HG02885 (cell line): ENCODE measurements around the gene KCNK15.
"Not testable (repeated sequence)": the region's sequence is repeated elsewhere in the genome, so short reads cannot be mapped to it uniquely, and the experiment has no call there.

Experiments
- ATAC-seq: cut with Tn5 transposase; IDR thresholded peaks from one replicate; pipeline ENCODE4 v1.9.1; 2021; ENCODE audit warnings: mild to moderate bottlenecking; ENCODE audit not compliant: unreplicated experiment, poor library complexity

KCNK15 gene

DNA sequence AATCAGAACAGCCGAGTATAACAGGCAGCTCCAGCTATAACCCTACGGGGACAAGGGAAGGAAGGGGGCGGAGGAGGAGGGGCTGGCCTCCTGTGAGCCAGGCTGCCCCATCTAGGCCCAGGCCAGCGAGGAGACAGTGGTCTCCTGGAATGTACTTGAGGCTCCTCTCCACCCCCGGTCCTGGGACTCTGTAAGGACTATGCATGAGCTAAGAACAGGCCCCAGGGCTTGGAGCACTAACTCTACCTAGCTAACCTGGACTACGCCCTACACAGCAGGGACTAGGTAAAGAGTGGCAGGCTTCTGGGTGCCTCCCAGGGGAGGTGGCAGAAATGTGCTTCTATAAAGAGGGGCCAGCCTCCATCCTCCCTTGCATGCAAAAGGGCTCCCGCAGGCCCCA is 8.9 kb downstream of the KCNK15 start:
- ATAC-seq, result no peak

DNA sequence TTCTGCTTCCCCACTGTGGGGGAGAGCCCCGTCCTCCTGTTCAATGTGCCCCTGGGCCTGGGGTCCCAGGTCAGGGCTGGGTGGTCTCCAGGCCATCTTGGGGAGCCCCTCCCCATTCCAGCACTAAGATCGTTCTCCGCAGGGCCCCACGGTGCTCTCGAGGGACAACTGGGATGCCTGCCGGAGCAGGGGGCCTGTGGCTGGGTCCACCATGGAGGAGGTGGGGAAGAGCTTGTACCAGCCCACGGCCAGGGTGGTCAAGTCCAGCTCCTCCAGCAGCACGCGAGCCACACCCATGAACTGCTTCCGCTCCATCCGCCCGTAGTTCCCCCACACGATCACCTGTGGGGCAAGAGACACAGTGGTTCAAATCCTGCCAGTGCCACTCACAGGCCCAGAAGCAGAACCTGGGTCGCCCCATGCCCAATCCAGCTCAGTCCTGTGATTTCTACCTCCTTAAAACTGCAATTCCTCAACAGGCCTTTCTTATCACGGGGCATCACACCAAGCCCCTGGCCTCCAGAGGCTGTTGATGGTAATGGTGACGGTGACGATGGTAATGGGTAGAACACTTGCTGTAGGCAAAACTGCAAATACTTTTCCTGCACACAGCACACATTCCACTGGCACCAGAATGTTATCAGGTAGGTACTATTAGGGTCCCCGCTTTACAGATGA is 10.5 kb downstream of the KCNK15 start:
- no peak for ATAC-seq

DNA sequence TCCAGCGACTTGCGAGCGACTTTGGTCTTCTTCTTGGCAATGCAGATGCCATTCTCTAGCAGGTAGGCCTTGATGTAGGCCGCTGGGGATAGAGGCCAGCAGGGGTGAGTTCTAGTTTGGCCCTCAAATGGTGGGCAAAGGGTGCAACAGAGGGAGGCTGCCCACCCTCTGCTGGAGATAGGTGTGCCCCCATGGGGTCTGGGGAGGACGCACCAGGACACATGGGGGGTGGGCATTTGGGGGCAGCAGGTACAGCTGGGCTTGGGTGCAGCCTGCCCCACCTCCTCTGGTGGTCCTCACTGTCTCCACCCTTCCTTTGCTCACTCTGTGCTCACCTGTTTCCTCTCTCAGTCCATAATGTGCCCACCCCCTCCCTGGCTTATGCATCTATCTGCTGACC is 11.3 kb downstream of the KCNK15 start:
- ATAC-seq, result no peak

DNA sequence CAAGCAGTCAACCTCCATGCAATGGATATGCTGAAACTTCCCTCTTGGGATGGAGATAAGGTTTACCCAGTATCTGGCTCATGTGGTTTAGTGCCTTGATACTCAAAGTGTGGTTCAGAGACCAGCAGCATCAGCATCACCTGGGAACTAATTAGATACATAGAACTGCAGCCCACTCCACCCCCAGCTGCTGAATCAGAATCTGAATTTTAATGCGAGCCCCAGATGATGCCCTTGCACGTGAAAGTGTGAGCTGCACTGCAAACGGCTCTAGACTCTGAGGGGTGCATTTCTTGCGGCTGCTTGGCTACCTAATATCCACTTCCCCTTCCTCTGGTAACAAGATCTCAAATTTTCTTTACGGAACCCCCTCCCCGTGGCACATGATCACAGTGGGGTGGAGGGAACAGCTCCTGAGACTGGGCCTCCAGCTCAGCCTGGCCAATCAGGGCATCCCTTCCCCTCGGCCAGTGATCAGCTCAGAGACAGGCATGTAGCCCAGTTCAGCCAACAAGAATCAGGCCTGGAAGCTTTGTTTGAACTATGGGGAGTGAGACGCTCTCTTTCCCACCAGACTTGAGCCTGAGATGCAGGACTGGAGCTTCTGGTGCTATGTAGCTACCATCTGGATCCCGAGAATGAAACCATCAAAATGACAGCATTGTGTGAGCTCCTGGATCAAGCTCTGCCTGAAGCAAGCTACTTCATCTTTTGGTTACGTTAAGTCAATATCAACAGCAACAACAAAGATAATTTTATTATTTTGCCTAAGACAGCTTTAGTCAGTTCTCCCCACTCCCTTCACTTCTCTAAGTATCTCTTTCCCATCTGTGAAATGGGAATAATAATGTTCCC is 12.8 kb downstream of the KCNK15 start:
- no peak for ATAC-seq

DNA sequence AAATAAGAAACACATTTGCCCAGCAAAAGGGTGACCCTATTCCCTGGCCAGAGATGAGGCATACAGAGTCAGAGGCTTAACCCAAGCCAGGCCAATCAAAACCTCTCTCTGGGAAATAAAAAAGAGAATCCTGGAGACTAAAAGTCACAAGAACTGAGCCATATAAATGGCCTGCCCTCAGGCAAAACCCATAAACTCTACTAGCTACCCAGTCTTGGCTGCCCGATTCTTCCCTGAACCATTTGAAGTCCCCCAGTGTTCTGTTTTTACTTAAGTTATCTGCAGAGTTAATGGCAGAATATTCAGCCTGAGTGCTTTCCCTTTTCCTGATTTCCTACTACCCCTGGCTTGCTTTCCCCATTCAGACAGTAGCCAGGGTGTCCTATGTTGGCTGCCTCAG is 13.9 kb downstream of the KCNK15 start:
- ATAC-seq, result no peak

DNA sequence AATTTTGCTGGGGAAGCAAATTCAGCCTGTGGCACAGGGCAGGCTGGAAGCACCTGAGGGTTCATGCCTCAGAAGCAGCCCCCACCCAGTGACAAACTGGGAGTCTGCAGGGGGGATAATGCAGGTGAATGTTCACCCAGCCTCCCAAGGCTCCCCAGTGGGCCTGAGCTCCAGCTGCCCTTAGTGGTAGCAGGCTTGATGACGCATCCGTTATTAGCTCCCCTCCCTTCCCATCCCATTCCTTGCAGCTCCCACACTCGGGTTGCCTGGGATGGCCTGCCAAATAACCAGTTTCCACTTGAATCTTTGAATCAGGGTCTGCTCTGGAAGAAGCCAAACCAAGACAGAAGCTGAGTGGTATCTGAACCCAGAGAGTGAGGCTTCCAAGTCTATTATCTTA is 15.8 kb downstream of the KCNK15 start:
- no peak for ATAC-seq

DNA sequence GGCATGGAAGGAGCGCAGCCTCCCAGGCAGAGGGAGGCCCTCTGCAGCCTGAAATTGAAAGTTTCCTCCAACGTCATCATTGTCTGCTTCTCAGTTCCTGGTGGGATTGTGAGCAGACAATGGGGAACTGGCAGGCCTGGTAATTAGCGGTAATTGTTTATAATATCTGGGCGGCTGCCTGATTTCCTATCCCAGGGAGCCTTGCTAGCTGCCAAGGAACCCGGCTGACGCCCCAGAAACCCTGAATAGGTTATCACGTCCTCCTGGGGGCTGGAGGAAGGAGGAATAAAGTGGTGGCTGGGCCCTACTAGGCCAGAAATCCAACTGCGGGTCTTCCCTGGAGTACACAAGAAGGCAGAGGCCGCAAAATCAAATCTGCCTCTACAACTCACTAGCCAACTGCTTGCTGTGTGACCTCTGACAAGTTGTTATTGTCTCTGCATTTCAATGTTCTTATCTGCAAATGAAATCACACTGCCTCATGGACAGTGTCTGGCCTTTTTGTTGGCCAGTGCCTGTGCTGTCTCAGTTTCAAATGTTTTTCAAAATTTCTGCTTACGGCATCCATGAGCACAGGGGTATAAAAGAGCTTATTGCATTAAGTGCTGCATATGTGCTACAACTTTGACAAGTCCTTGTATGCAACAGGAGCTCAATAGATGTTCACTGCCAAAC is 16.9 kb downstream of the KCNK15 start:
- ATAC-seq, result no peak

DNA sequence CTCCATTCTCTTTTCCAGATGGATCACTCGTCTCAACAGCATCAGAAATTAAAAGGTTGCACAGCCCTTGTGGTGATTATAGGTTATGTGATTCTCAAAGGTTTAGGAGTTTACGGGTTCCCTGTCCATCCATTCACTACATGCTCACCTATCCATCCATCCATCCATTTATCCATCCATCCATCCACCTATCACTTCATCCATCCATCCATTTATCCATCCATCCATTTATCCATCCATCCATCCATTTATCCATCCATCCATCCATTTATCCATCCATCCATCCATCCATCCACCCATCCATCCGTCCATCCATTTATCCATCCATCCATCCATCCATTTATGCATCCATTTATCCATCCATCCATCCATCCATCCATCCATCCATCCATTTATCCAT is 18.1 kb downstream of the KCNK15 start:
- not testable (repeated sequence) for ATAC-seq

DNA sequence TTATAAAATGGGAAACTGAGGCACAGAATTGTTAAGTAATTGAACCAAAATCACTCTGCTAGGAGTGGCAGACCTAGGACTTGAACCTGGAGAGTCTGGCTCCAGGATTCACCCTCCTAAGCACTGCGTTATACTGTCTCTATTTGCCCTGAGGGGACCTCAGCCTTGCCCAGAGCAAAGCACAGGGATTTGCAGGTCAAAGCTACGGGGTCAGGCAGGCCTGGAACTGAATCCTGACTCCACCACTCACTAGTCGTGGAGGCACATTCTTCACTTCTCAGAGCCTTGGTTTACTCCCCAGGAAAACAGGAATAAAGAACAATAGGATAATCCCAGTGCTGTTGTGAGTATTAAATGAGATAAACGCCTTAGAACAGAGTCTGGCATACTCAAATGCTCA is 19.4 kb downstream of the KCNK15 start:
- no peak for ATAC-seq

DNA sequence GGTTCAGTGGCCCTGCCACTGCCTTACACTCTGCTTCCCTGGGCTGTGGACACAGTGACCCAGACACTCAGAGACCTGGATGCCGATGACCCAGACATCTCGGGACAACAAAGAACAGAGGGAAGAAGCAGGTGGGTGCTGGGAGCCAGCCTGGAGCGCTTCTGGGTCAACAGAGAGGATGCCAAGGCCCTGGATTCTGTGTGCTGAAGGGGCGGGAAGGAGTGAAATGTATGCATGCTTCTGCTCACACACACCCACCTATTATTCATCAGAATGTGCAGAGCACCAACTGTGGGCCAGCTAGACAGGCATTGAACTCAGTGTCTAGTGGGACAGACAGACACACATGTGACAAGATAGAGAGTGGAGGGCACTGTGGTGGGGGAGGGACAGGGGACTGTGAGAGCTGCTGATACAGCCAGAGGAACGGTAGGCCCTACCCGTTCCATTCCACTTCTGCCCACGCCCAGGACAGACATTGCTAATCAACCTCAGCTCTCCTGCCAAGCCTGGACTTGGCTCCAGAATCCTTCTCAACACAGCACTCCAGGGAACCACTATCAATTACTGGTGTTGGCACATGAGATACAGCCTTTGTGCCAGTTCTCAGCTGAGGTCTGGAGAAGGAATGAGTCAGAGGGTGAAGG is 20.2 kb downstream of the KCNK15 start:
- no peak for ATAC-seq

DNA sequence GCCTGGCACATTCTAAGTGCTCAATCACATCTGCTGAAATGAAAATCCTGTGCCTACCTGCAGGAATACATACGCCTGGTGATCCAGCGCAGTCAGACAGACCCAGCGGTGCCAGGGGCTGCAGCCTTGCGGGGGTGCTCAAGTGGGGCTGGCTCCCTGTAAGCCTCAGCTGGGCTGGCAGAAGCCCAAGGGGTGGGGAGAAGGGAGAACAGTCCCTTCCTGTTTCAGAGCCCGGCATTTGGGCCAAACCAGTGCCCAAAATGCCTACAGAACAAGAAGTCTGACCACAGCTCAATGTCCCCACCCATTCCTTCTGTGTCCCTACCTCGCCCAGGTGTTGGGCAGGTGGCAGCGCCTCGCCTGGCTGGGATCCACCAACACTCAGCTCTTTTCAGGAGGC is 22.6 kb downstream of the KCNK15 start:
- no peak for ATAC-seq

DNA sequence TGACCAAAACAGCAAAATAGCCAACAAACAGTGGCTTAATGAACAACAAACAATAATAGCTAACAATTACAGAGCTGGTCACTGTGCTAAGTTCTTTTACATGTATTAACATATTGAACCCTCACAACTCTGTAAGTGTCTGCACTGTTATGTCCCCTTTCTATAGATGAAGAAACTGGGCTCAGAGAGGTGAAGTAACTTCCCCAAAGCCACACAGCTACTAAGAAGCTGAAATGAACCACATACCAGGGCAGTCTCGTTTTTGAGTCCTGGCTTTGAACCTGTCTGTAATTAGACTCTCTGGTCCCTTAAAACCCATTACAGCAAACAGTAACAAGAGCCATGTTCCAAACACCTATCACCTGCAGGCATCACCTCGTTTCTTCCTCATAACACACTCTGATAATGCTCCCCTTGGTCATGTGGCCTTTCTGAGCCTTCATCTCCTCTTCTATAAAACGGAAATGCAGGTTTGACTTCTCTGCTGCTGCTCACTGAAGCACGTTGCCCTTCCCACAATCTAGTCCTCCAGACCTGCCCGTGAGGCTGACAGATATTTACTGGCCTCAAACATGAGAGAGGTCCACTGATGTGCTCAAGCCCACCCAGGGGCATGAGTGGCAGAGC is 23.3 kb downstream of the KCNK15 start:
- ATAC-seq, result no peak

DNA sequence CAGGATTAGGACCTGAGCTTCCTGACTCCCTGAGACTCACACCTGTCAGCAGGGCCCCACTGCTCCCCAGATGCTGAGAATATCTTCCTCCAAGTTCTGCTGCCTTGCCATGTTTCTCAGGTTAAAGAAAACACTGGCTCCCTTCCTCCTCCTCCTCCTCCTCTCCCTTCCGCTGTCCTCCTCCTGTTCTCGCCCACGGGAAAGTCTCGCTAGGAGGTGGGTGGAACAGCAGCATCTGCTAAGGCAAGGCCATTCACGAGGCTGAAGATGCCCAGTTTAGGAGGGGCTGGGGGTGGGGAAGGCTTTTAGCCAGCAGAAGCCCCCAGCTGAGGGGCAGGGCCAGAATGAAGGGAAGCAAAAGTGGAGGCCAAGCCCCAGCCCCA is 23.8 kb downstream of the KCNK15 start:
- no peak for ATAC-seq

DNA sequence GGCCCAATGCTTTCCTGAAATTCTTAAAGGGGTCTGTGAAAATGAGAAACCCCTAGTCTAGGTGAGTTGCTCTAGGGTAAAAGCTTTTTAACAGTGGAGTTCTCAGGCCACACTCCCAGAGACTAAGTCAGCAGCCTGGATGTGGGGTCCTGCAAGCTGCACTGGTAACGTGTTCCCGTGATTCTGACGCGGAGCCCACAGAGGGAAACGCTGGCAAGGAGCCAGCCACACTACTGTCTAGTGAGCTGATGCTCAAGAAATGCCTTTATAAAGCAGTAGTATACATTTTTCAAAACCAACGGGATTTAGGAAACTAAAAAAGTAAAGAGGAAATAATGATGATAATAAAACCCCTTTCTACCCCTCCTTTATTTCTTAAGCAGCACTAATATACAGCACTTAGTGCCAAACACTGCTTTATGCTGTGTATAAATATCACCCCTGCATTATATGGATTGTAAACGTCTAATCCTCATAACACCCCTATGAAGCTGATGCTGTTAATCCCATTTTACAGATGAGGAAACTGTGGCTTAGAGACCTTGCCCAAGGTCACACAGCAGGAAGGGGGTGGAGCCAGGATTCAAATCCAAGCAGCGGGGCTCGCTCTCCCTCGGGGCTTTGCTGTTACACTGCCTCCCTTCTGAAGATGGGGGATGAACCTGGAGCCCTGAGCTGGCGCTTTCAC is 25.0 kb downstream of the KCNK15 start:
- ATAC-seq, result no peak

DNA sequence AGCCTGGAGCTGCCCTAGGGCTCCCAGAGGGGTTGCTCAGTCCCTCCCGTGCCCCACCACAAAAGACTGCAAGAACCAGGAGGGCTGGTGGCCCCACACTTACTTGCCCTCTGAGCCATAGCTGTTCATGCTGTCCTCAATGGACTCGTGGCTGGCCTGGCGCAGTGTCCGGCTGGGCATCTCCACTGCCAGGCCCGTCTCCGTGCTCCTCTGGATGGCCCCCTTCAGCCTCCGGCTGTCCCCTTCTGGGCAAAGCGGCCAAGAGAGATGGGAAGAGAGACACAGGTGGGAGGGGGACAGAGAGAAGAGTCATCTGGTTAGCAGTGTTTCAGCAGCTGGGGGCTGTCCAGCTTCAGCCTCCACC is 25.5 kb downstream of the KCNK15 start:
- ATAC-seq, result no peak

DNA sequence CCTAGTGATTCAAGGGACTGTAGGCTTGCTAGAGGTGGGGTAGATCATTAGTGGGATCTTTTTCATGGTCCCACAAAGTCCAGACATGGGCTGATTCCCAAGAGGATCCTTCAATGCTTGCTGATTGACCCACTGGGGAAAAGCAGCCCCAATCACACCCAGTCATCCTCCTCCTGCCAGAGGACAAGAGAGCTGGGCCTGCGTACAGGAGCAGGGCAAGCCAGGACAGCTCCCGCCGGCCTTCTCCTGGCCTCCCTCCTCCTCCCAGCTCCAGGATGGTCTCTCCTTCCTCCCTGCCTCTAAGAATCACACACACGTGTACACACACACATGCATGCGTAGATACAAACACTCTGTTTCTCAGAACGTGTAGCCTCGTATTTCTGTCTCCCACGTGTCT is 27.0 kb downstream of the KCNK15 start:
- no peak for ATAC-seq

DNA sequence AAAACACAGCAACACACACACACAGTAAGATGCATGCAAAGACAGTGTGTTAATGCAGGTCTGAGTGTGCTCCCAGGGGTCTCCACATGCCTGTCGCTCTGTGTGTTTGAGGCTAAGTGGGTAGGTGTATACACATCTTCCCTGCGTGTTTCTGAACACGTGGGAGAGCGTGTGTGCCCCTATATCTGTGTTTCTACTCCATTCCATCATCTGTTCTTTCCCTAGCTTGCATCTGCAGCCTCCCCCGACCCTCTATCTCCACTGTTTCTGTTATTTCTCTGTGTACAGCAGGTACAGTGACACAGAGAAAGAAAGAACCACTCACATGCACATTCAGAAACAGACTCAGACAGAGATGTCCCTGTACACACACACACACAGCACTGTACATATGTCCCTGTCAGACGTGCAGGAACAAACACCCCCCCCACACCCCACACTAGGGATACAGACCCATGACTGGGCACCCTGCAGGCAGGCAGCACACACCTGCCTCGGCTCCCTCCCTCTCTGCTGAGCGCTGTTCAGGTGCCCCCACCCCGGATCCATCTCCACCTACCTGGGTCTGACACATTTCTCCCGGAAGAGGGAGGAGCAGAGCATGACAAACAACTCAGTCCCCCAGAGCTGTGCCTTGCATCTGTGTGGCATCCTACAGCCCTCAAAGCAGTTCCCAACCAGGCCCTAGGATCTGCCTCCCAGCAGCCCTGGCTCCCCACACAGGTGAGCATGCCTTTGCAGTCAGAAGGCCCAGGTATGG is 27.6 kb downstream of the KCNK15 start:
- no peak for ATAC-seq

DNA sequence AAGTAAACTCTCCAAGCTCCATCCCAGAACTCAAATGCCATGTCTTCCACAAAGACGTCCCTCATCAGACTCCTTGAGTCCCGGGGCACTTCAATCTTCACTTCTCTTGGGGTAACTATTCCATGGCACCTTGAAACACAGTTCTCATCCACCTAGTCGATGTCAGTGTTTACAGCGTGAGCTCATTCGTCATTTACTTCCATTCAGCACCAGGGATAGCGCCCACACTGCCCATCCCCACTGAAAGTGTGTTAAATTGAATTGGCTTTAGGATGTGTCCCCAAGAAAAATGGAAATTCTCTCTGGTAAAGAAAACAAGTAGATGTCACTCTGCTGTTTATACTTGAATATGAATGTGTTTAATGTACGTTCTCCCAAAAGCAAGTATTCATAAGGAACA is 31.3 kb downstream of the KCNK15 start:
- no peak for ATAC-seq

DNA sequence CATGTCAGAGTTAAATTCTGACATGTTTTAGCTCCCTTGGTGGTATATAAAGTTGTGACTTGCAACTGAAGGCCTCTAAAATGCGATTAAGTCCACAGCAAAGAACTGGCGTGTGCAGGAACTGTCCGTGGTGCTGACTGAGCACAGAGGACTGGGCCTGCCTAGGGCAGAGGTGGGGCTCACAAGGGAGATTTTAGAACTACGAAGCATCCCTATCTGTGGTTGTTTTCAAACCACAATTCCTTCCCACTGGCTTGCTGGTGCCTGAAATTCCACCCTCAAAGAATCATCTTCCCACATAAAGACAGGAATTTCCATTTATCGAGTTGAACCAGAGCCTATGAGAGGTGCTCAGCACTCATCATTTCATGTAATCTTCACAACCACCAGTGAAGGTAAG is 34.6 kb downstream of the KCNK15 start:
- no peak for ATAC-seq
